NB4 (cell line): Measurements from ENCODE around the gene SUSD6.

Source experiments
- DNase-seq: peaks from one replicate; pipeline ENCODE4 v3.0.0; 2010; ENCODE audit warnings: low read depth
- H3K4me3 ChIP-seq: one replicate; pipeline ENCODE4 v1.5.1; 2011; ENCODE audit warnings: mild to moderate bottlenecking, low read depth, low read length, moderate library complexity
- MYC ChIP-seq: IDR thresholded peaks from 2 replicates; pipeline ENCODE4 v1.6.1; 2011; ENCODE audit warnings: low read depth, low read length
- POLR2A ChIP-seq: IDR thresholded peaks from 2 replicates; pipeline ENCODE4 v1.6.1; 2011; ENCODE audit warnings: mild to moderate bottlenecking; ENCODE audit not compliant: insufficient read length; ENCODE audit errors: extremely low read depth
- TF ChIP-seq, protein P1 (sequence below): IDR thresholded peaks from 2 replicates; pipeline ENCODE4 v1.6.1; 2011; ENCODE audit warnings: low read depth, low read length
- TF ChIP-seq, protein P2 (sequence below): IDR thresholded peaks from one replicate; pipeline ENCODE4 v1.5.1; 2012; ENCODE audit warnings: low read depth, low read length

Gene SUSD6

DNA sequence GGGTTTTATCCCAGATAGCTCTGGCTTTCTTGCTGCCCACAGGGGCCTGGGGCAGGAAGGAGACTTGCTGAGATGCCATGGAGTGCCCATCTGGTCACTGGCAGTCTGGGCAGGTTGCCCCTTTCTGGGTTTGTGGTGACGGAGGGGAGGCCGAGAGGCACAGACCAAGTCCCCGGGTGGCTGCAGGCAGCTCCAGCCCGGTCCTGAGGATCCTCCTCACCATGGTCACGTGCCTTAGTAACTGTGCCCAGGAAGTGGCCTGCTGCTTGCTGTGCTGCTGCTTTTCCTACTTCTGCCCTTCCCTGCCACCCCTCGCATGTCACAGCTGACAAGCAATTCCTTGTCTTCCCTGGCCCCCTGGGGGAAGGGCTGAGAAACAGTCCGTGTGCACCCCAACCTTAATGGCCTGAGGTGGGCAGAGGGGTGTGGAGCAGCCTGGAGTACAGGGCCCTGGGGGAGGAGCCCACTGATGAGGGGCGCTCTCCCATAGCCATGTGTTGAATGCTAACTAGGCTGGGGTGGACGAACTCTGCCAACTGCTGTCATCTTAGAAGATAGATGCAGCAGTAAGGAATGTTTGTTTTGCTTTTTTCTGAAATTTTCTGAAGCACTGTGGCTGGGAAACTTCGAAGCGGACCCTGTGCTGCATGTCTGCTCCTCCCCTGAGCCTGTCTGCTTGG, 100.6 kb downstream of the SUSD6 start:
- no peak for DNase-seq
- TF ChIP-seq MYC (no peak), POLR2A (no peak)
- TF ChIP-seq, protein P1, sequence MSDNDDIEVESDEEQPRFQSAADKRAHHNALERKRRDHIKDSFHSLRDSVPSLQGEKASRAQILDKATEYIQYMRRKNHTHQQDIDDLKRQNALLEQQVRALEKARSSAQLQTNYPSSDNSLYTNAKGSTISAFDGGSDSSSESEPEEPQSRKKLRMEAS: no peak
- TF ChIP-seq, protein P2, sequence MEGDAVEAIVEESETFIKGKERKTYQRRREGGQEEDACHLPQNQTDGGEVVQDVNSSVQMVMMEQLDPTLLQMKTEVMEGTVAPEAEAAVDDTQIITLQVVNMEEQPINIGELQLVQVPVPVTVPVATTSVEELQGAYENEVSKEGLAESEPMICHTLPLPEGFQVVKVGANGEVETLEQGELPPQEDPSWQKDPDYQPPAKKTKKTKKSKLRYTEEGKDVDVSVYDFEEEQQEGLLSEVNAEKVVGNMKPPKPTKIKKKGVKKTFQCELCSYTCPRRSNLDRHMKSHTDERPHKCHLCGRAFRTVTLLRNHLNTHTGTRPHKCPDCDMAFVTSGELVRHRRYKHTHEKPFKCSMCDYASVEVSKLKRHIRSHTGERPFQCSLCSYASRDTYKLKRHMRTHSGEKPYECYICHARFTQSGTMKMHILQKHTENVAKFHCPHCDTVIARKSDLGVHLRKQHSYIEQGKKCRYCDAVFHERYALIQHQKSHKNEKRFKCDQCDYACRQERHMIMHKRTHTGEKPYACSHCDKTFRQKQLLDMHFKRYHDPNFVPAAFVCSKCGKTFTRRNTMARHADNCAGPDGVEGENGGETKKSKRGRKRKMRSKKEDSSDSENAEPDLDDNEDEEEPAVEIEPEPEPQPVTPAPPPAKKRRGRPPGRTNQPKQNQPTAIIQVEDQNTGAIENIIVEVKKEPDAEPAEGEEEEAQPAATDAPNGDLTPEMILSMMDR: no peak
- no peak overlapping the region for H3K4me3 ChIP-seq

DNA sequence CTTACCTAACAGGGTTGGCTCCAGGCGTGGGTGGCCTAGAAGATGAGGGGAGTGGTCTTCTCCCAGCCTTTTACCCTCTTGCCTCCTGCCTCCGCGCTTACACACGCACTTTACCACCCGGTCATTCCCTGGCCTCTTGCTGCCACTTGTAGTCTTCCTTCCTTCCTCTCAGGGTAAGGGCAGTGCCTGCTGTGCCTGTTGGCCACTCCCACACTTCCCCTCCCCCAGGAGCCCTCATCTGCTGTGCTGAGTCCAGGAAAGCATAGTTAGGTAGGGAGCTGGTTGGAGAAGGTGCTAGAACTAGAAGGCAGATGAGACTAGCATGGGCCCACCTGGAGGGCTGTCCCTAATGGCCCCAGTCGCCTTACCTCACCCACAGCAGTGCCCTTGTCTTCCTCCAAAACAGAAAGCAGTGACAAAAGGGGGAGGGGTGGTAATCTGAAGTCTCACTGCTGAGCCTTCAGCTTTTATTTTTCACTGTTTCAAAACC, 101.2 kb downstream of the SUSD6 start:
- H3K4me3 ChIP-seq: no peak overlapping the region
- DNase-seq: peak; percentile 42
- TF ChIP-seq POLR2A (no peak), MYC (0 out of 2 replicates have a peak, but pooled peaks have one; percentile 1)
- TF ChIP-seq, protein P1: no peak
- TF ChIP-seq, protein P2: no peak

DNA sequence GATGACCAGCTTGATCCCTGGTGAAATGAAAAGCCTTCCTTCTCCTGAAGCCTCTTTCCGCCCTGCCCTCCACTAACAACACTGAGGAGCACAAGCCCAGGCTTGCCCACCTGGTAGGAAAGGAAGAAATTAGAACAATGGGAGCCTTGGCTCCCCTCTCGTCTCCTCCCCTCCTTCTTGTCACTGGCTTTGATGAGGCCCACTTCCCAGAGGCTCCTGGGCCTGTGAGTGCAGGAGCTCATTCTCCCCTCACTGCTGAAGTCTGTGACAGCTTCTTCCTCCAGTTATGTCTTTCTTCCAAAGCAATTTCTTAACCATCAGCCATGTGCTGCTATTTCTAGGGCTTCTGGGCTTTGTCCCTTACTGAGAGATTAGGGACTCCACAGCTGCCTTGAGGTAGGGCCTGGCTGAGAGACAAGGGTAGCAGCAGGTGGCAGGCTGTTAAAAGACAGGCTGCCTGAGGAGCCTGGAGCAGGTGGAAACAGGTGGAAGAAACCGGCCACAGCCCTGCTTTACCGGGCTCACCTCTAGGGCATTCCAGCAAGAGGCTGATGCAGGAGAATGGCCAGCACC, 101.9 kb downstream of the SUSD6 start:
- no peak for DNase-seq
- H3K4me3 ChIP-seq: no peak overlapping the region
- no peak for TF ChIP-seq POLR2A
- TF ChIP-seq MYC: no peak
- TF ChIP-seq, protein P2: no peak
- TF ChIP-seq, protein P1: no peak

DNA sequence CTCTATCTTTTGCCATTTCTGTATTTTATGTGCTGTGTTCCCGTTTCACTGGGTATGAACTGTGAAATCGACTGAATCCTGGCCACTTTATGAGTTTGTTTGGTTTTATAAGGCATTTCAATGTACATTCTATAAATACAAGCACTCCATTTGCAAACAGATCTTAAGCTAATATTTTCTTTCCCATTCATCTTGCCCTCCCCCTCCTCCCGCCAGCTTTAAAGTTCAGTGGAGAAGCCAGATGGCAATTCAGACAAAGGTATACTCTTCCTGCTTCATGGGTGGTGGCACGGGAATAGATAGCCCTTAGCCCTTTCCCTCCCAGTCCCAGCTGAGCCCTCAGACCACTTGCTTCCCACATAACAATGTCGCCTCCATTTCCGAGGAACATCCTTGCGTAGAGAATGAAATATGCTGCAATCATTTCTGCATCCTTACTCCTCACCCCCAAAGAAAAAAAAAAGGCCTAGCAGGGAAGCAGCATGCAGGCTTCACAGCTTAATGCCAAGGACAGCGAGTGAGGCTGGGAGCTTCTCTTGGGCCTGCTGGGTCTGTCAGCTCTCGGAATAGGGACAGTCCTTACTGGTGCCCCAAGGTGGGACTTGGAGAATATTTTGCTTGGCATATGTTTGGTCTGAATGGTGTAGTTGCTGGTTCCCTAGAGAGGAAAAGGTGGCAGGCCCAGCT, 102.7 kb downstream of the SUSD6 start:
- no peak overlapping the region for H3K4me3 ChIP-seq
- DNase-seq: no peak

More for the DNA sequence above, 102.7 kb downstream of the SUSD6 start:
- TF ChIP-seq MYC: no peak
- TF ChIP-seq, protein P1: no peak
- TF ChIP-seq, protein P2: no peak
- no peak for TF ChIP-seq POLR2A
